ENCODE measurements around the gene TMEM52B.
"Not testable (repeated sequence)": the region's sequence is repeated elsewhere in the genome, so short reads cannot be mapped to it uniquely, and the experiment has no call there.

TMEM52B gene

DNA sequence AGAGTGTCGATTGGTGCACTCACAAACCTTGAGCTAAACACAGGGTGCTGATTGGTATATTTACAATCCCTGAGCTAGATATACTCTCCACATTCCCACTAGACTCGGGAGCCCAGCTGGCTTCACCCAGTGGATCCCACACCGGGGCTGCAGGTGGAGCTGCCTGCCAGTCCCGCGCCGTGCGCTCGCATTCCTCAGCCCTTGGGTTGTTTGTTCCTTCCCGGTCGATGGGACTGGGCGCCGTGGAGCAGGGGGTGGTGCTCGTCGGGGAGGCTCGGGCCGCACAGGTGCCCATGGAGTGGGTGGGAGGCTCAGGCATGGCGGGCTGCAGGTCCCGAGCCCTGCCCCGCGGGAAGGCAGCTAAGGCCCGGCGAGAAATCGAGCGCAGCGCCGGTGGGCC is 46.6 kb downstream of the TMEM52B start:
- not testable (repeated sequence) for DNase-seq (ENCODE audit: low spot score); H3K4me3 Mint-ChIP-seq; H3K4me1 Mint-ChIP-seq (ENCODE audit: low read depth); H3K27ac Mint-ChIP-seq; H3K9me3 Mint-ChIP-seq; H3K27me3 Mint-ChIP-seq (ENCODE audit: low read depth)
- peaks cover 12% of the 10 kb centered on the region for H3K36me3 Mint-ChIP-seq (ENCODE audit: low read depth)

DNA sequence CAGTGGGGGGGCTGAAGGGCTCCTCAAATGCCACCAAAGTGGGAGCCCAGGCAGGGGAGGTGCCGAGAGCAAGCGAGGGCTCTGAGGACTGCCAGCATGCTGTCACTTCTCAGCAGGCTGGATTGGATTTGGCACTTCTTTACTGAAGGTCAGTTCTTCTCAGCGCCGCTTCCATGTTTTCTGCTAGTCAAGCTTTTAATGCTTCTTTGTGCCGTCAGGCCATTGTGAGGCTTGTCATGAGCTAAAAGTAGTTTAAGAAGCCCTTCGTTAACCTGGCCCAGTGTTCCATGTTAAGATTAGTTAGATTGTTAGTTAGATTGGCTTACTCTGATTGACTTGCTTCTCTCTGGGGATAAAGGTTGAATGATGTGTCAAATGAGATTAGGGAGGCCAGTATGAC is 47.3 kb downstream of the TMEM52B start:
- Mint-ChIP-seq H3K27me3 (ENCODE audit: low read depth) (peaks cover 4% of the 10 kb centered on the region), H3K9me3 (no peaks in the 10 kb centered on the region), H3K4me1 (ENCODE audit: low read depth) (peaks cover 3% of the 10 kb centered on the region), H3K36me3 (ENCODE audit: low read depth) (peaks cover 10% of the 10 kb centered on the region), H3K27ac (no peak overlapping the region), H3K4me3 (no peak overlapping the region)
- no peak for DNase-seq (ENCODE audit: low spot score)

- H3K27ac Mint-ChIP-seq: no peak overlapping the region
- DNase-seq (ENCODE audit: low spot score): no peak
- H3K27me3 Mint-ChIP-seq (ENCODE audit: low read depth): peaks cover 4% of the 10 kb centered on the region
- H3K4me3 Mint-ChIP-seq: no peak overlapping the region
- peaks cover 3% of the 10 kb centered on the region for H3K4me1 Mint-ChIP-seq (ENCODE audit: low read depth)
- H3K36me3 Mint-ChIP-seq (ENCODE audit: low read depth): peaks cover 5% of the 10 kb centered on the region
- no peaks in the 10 kb centered on the region for H3K9me3 Mint-ChIP-seq
Measured at GRCh38 chr12:10226731-10227130, 47.9 kb downstream of the TMEM52B start.

- Mint-ChIP-seq H3K9me3 (no peaks in the 10 kb centered on the region), H3K36me3 (ENCODE audit: low read depth) (peaks cover 3% of the 10 kb centered on the region), H3K27me3 (ENCODE audit: low read depth) (peaks cover 4% of the 10 kb centered on the region), H3K4me3 (no peak overlapping the region), H3K27ac (no peak overlapping the region), H3K4me1 (ENCODE audit: low read depth) (peaks cover 3% of the 10 kb centered on the region)
- no peak for DNase-seq (ENCODE audit: low spot score)
Measured at GRCh38 chr12:10227648-10228047, 48.8 kb downstream of the TMEM52B start.

GRCh38 chr12:10234562-10234961 is 55.7 kb downstream of the TMEM52B start:
- H3K4me3 Mint-ChIP-seq: no peak overlapping the region
- peaks cover 17% of the 10 kb centered on the region for H3K9me3 Mint-ChIP-seq
- peaks cover 7% of the 10 kb centered on the region for H3K36me3 Mint-ChIP-seq (ENCODE audit: low read depth)
- peaks cover 6% of the 10 kb centered on the region for H3K27me3 Mint-ChIP-seq (ENCODE audit: low read depth)
- H3K4me1 Mint-ChIP-seq (ENCODE audit: low read depth): peaks cover 6% of the 10 kb centered on the region
- H3K27ac Mint-ChIP-seq: no peak overlapping the region
- no peak for DNase-seq (ENCODE audit: low spot score)

- Mint-ChIP-seq H3K4me3 (no peak overlapping the region), H3K4me1 (ENCODE audit: low read depth) (peaks cover 6% of the 10 kb centered on the region)
Measured at GRCh38 chr12:10235761-10236631, 57.2 kb downstream of the TMEM52B start.

GRCh38 chr12:10236720-10237119 is 57.9 kb downstream of the TMEM52B start:
- H3K27ac Mint-ChIP-seq: no peak overlapping the region
- H3K4me3 Mint-ChIP-seq: no peak overlapping the region
- peaks cover 7% of the 10 kb centered on the region for H3K36me3 Mint-ChIP-seq (ENCODE audit: low read depth)
- peaks cover 7% of the 10 kb centered on the region for H3K4me1 Mint-ChIP-seq (ENCODE audit: low read depth)
- peaks cover 6% of the 10 kb centered on the region for H3K27me3 Mint-ChIP-seq (ENCODE audit: low read depth)
- peaks cover 17% of the 10 kb centered on the region for H3K9me3 Mint-ChIP-seq
- no peak for DNase-seq (ENCODE audit: low spot score)

More at GRCh38 chr12:10235761-10236631, 57.2 kb downstream of the TMEM52B start:
- H3K9me3 Mint-ChIP-seq: peaks cover 17% of the 10 kb centered on the region
- peaks cover 6% of the 10 kb centered on the region for H3K27me3 Mint-ChIP-seq (ENCODE audit: low read depth)
- H3K36me3 Mint-ChIP-seq (ENCODE audit: low read depth): peaks cover 7% of the 10 kb centered on the region
- no peak overlapping the region for H3K27ac Mint-ChIP-seq
- DNase-seq (ENCODE audit: low spot score): no peak

- Mint-ChIP-seq H3K36me3 (ENCODE audit: low read depth) (peaks cover 7% of the 10 kb centered on the region), H3K27me3 (ENCODE audit: low read depth) (peaks cover 14% of the 10 kb centered on the region), H3K9me3 (peaks cover 17% of the 10 kb centered on the region), H3K27ac (no peak overlapping the region), H3K4me1 (ENCODE audit: low read depth) (peaks cover 19% of the 10 kb centered on the region), H3K4me3 (no peak overlapping the region)
- DNase-seq (ENCODE audit: low spot score): no peak
Measured at GRCh38 chr12:10238526-10238925, 59.7 kb downstream of the TMEM52B start.

DNA sequence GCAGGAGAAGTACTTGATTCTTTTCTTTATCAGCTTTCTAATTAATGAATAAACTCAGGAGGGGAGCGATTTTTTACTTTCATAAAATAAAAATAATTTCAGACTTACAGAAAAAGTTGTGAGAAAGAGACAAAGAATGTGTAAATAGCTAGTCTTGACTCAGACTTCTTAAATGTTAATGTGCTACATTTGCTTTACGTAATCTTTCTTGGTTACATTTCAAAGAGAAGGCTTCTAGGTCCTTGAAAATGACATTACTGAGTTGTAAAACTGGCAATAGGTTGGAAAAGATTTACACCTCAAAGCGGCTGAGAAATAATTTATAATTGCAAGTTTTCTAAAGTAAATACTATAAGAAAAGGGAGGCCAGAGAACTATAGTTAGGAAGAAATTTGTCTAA is 62.5 kb downstream of the TMEM52B start:
- H3K4me1 Mint-ChIP-seq (ENCODE audit: low read depth): peaks cover 22% of the 10 kb centered on the region

More for the DNA sequence above, 62.5 kb downstream of the TMEM52B start:
- no peak for DNase-seq (ENCODE audit: low spot score)
- H3K4me3 Mint-ChIP-seq: no peak overlapping the region
- H3K27me3 Mint-ChIP-seq (ENCODE audit: low read depth): peaks cover 17% of the 10 kb centered on the region
- H3K36me3 Mint-ChIP-seq (ENCODE audit: low read depth): no peaks in the 10 kb centered on the region
- H3K27ac Mint-ChIP-seq: no peak overlapping the region
- no peaks in the 10 kb centered on the region for H3K9me3 Mint-ChIP-seq
